Measurements from ENCODE around the gene ARHGAP29. TPM values are rescaled to one million over a fixed set of nuclear protein-coding genes. Genes with fewer than 3 reads are reported as not detected.

The ARHGAP29 gene
- polyA plus RNA-seq, 3 donors: 0.69 to 0.98 (median 0.81) TPM

- Mint-ChIP-seq H3K4me3 (peak overlapping the region; percentile 76 to 90), H3K4me1 (peaks cover 13% of the 10 kb centered on the region), H3K36me3 (peaks cover 4 to 13% of the 10 kb centered on the region in 2 donors), H3K9me3 (peaks cover 8 to 26% (median 21%) of the 10 kb centered on the region in 7 donors), H3K27me3 (ENCODE audit: low read depth in 3 of 3) (peaks cover 65 to 78% (median 69%) of the 10 kb centered on the region in 3 donors), H3K27ac (peak overlapping the region in 1 of 7 donors; percentile 72)
- intact Hi-C loops (cut with micrococcal nuclease): no loop called here
- Histone ChIP-seq H3K27ac (ENCODE audit: low read depth in 1 of 2, low read length in 2 of 2) (no peak overlapping the region), H4K20me1 (ENCODE audit: insufficient read depth, low read length) (no peaks in the 10 kb centered on the region), H3K4me2 (replicated peaks; ENCODE audit: extremely low read depth, low read length, poor library complexity, severe bottlenecking) (peak overlapping the region; percentile 84), H3K36me3 (replicated peaks in 1 of 2; ENCODE audit: control insufficient read depth in 1 of 2, insufficient read depth in 2 of 2, low read length in 2 of 2) (no peaks in the 10 kb centered on the region), H3K9ac (ENCODE audit: insufficient read depth, low read length, poor library complexity, severe bottlenecking) (peak overlapping the region; percentile 34), H3K27me3 (ENCODE audit: control insufficient read depth in 2 of 2, insufficient read depth in 2 of 2, low read length in 2 of 2) (peaks cover 70 to 81% of the 10 kb centered on the region in 2 donors), H3K79me2 (ENCODE audit: insufficient read depth, low read length) (no peaks in the 10 kb centered on the region), H3K4me1 (ENCODE audit: control insufficient read depth in 1 of 2, insufficient read depth in 2 of 2, low read length in 2 of 2) (peaks cover 4 to 15% of the 10 kb centered on the region in 2 donors), H2AFZ (ENCODE audit: insufficient read depth, low read depth, low read length, poor library complexity, severe bottlenecking) (peak overlapping the region; percentile 76), H3K9me3 (replicated peaks in 1 of 2; ENCODE audit: control insufficient read depth in 1 of 2, insufficient read depth in 1 of 2, low read length in 2 of 2) (peaks cover 0 to 35% of the 10 kb centered on the region in 2 donors), H3K4me3 (replicated peaks in 1 of 3; ENCODE audit: low read depth in 2 of 3, low read length in 3 of 3) (peak overlapping the region; percentile 1 to 71 (median 21))
- TF ChIP-seq CTCF (IDR thresholded peaks at IDR 0.05): no peak
- under 1% methylated on average over 100 of the region's 103 CpGs for WGBS (ENCODE audit: insufficient coverage)
- DNase-seq: peak; percentile 40 to 52 (median 50)
Observed at GRCh38 chr1:94247138-94248094, 10.0 kb upstream of the ARHGAP29 start.

GRCh38 chr1:94246692-94247137, 9.3 kb upstream of the ARHGAP29 start:
- Mint-ChIP-seq H3K27me3 (ENCODE audit: low read depth in 3 of 3) (peaks cover 67 to 85% (median 72%) of the 10 kb centered on the region in 3 donors), H3K4me1 (peaks cover 13% of the 10 kb centered on the region), H3K4me3 (peak overlapping the region; percentile 76 to 89), H3K9me3 (peaks cover 9 to 30% (median 25%) of the 10 kb centered on the region in 7 donors), H3K36me3 (peaks cover 4 to 13% of the 10 kb centered on the region in 2 donors), H3K27ac (no peak overlapping the region)
- H3K36me3 ChIP-seq (replicated peaks in 1 of 2; ENCODE audit: control insufficient read depth in 1 of 2, insufficient read depth in 2 of 2, low read length in 2 of 2): no peaks in the 10 kb centered on the region
- TF ChIP-seq CTCF (IDR thresholded peaks at IDR 0.05): no peak
- H3K27ac ChIP-seq (ENCODE audit: low read depth in 1 of 2, low read length in 2 of 2): no peak overlapping the region
- intact Hi-C loops (cut with micrococcal nuclease): no loop called here
- H2AFZ ChIP-seq (ENCODE audit: insufficient read depth, low read depth, low read length, poor library complexity, severe bottlenecking): peak overlapping the region; percentile 76
- H3K79me2 ChIP-seq (ENCODE audit: insufficient read depth, low read length): no peaks in the 10 kb centered on the region
- DNase-seq: no peak
- H4K20me1 ChIP-seq (ENCODE audit: insufficient read depth, low read length): no peaks in the 10 kb centered on the region
- H3K4me3 ChIP-seq (replicated peaks in 1 of 3; ENCODE audit: low read depth in 2 of 3, low read length in 3 of 3): peak overlapping the region in 1 of 3 experiments; percentile 71
- peak overlapping the region; percentile 84 for H3K4me2 ChIP-seq (replicated peaks; ENCODE audit: extremely low read depth, low read length, poor library complexity, severe bottlenecking)
- H3K27me3 ChIP-seq (ENCODE audit: control insufficient read depth in 2 of 2, insufficient read depth in 2 of 2, low read length in 2 of 2): peaks cover 72 to 84% of the 10 kb centered on the region in 2 donors
- peaks cover 4 to 15% of the 10 kb centered on the region in 2 donors for H3K4me1 ChIP-seq (ENCODE audit: control insufficient read depth in 1 of 2, insufficient read depth in 2 of 2, low read length in 2 of 2)
- WGBS (ENCODE audit: insufficient coverage): 0% methylated on average over 2 of the region's 11 CpGs
- peaks cover 3 to 42% of the 10 kb centered on the region in 2 donors for H3K9me3 ChIP-seq (replicated peaks in 1 of 2; ENCODE audit: control insufficient read depth in 1 of 2, insufficient read depth in 1 of 2, low read length in 2 of 2)
- H3K9ac ChIP-seq (ENCODE audit: insufficient read depth, low read length, poor library complexity, severe bottlenecking): no peak overlapping the region

Measured in CD14-positive monocyte (primary cell).